Measurements from ENCODE around the gene TMEM25.

DNA sequence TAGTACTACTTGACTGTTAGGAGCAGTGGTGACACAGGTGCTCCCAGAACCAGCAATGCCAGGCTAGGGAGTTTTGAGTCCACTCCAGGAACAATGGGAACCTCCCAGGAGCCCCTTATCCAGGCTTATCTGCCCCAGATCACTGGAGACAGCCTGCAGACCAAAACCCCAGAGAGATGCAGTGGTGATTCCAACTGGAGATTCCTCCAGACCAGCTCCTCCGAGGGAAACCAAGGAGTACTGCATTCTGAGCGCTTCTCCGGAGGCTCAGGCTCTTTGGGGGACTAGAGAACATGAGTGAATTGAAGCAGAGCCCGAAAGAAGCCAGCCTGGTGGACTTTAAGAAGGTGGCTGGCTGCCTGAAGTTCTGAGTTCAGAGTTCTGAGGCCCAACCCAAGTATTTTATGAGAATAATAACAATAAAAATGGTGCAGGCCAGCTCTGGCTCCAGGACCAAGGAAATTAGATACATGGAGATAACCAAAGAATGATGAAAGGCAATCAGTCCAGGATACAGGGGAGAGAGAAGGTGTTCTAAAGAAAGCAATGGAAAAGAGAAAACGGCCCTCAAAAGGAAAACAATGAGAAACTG is 1.3 kb upstream of the TMEM25 start:
- TF ChIP-seq L3MBTL2 (conservative IDR thresholded peaks at IDR 0.05) (no peak), NFRKB (IDR thresholded peaks at IDR 0.05) (no peak), TARDBP (IDR thresholded peaks at IDR 0.05) (no peak), ZNF384 (IDR thresholded peaks at IDR 0.05) (no peak), SUZ12 (IDR thresholded peaks at IDR 0.05) (no peak), ARNT (IDR thresholded peaks at IDR 0.05) (no peak), LEF1 (IDR thresholded peaks at IDR 0.05; ENCODE audit: borderline replicate concordance) (no peak), FOXA1 (IDR thresholded peaks at IDR 0.05) (no peak), FOXM1 (IDR thresholded peaks at IDR 0.05; ENCODE audit: borderline replicate concordance) (no peak), BHLHE40 (IDR thresholded peaks at IDR 0.05; ENCODE audit: borderline replicate concordance) (no peak), FOXK2 (IDR thresholded peaks at IDR 0.05) (no peak), ELF4 (IDR thresholded peaks at IDR 0.05) (no peak)
- TF ChIP-seq, protein P1, sequence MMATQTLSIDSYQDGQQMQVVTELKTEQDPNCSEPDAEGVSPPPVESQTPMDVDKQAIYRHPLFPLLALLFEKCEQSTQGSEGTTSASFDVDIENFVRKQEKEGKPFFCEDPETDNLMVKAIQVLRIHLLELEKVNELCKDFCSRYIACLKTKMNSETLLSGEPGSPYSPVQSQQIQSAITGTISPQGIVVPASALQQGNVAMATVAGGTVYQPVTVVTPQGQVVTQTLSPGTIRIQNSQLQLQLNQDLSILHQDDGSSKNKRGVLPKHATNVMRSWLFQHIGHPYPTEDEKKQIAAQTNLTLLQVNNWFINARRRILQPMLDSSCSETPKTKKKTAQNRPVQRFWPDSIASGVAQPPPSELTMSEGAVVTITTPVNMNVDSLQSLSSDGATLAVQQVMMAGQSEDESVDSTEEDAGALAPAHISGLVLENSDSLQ (IDR thresholded peaks at IDR 0.05), result no peak

Measured in HEK293T (cell line).